Measurements from ENCODE around the gene UFSP1.

The UFSP1 gene

DNA sequence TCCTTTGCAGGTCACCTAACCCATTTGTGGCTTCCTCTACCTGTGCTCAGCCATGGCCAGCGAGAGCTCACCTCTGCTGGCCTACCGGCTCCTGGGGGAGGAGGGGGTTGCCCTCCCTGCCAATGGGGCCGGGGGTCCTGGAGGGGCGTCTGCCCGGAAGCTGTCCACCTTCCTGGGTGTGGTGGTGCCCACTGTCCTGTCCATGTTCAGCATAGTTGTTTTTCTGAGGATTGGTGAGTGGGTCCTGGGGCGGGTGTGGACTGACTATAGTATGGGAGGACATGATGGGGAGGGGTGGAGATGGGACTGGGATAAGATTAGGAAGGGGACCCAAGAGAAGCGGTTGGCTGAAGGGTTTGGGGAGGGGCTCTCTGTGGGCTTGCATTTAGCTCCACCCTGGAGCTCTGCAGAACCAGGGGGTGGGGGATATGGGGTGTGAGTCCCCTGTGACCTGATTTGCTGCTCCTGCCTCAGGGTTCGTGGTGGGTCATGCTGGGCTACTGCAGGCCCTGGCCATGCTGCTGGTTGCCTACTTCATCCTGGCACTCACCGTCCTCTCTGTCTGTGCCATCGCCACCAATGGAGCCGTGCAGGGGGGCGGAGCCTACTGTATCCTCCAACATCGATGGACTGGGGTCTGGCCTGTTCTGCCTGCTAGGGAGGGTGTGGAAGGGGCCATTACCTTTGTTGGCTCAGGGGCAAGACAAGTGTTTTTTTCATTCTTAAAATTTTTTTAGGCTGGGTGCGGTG lies 35.2 kb downstream of the UFSP1 start:
- DNase-seq = no peak

- peak; percentile 80 to 82 for DNase-seq
Measured at GRCh38 chr7:100852048-100852872, 37.3 kb downstream of the UFSP1 start, which contains the start of gene SLC12A9. Gene SLC12A9, plus strand, starts transcription at chr7:100852713. Its CDS starts 1,485 bp downstream, at chr7:100854198.

DNA sequence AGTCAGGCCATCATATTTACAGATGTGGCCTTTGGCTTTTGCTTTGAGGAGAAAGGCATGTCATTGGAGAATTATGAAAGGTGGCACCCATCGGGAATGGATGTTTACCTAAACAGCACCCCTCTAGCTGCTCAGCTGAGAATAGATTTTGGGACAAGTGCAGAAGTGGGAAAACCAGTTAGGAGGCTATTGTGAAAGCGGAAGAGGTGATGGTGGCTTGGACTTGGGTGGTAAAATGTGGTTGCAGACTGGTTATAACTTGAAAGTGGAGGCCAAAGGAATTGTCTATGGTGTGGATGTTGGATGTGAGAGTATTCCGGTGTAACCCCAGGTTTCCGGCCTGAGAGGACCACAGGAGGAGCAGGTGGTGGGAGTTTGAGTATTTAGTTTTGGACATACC lies 42.2 kb downstream of the UFSP1 start:
- DNase-seq = no peak

GRCh38 chr7:100840470-100841100 lies 48.9 kb downstream of the UFSP1 start:
- DNase-seq = no peak

- no peak for DNase-seq
Measured at GRCh38 chr7:100839361-100839760, 50.2 kb downstream of the UFSP1 start.

All from activated CD4-positive, alpha-beta T cell treated with anti-CD3 and anti-CD28 coated beads, Interleukin-2, amount 50 U/mL, for 4 hours (primary cell).